ENCODE measurements around the gene FPGS. TPM values are rescaled to one million over a fixed set of nuclear protein-coding genes. Genes with fewer than 3 reads are reported as not detected.

Gene FPGS
- total and polyA plus RNA-seq, 11 donors = 36.8 to 55.1 (median 41.5) TPM

- no peaks in the 10 kb centered on the region for H3K9me3 ChIP-seq
- intact Hi-C loops (cut with DNase I) = loop anchor here in 5 of 10 donors (5.0 kb wide), 2 partner anchors 36 to 41 kb away; no protein-coding TSS in a partner anchor
- H3K27ac ChIP-seq = peak overlapping the region in 9 of 12 donors; percentile 48 to 96 (median 81)
- H3K36me3 ChIP-seq = peaks cover 0 to 90% (median 59%) of the 10 kb centered on the region in 9 donors
- TF ChIP-seq CTCF (IDR thresholded peaks at IDR 0.05) (no peak), POLR2A (IDR thresholded peaks at IDR 0.05) (no peak)
- DNase-seq (no peak), ATAC-seq (no peak)
- no peak overlapping the region for H3K4me3 ChIP-seq
- H3K4me1 ChIP-seq = peaks cover 12 to 63% (median 47%) of the 10 kb centered on the region in 12 donors
- no peaks in the 10 kb centered on the region for H3K27me3 ChIP-seq
- WGBS, 4 donors = 51 to 61% (median 59%) methylated on average over 5 to 7 of the region's 7 CpGs
These were observed 23.7 kb downstream of the FPGS start for GRCh38 chr9:127826253-127826913.

- peaks cover 0 to 84% (median 48%) of the 10 kb centered on the region in 9 donors for H3K36me3 ChIP-seq
- H3K27me3 ChIP-seq = no peaks in the 10 kb centered on the region
- peaks cover 12 to 84% (median 61%) of the 10 kb centered on the region in 12 donors for H3K4me1 ChIP-seq
- H3K9me3 ChIP-seq = no peaks in the 10 kb centered on the region
- peak; percentile 79 to 90 (median 86) for ATAC-seq
- intact Hi-C loops (cut with DNase I) = loop anchor here in 7 of 10 donors (2.0 to 5.0 kb wide), 4 partner anchors 30 to 40 kb away; no protein-coding TSS in a partner anchor
- TF ChIP-seq CTCF (IDR thresholded peaks at IDR 0.05) (peak in 3 of 12 donors; percentile 19 to 33 (median 22)), POLR2A (IDR thresholded peaks at IDR 0.05) (peak in 1 of 2 donors; percentile 87)
- H3K27ac ChIP-seq = peak overlapping the region; percentile 68 to 96 (median 80)
- H3K4me3 ChIP-seq = peak overlapping the region in 10 of 12 donors; percentile 15 to 44 (median 27)
- DNase-seq = peak; percentile 92 to 95 (median 93)
- 5 to 12% (median 9%) methylated on average over 24 to 34 of the region's 34 CpGs for WGBS, 4 donors
These were observed 25.8 kb downstream of the FPGS start for GRCh38 chr9:127828262-127829031.

GRCh38 chr9:127829205-127829906 lies 26.7 kb downstream of the FPGS start:
- Histone ChIP-seq H3K36me3 (peaks cover 0 to 81% (median 39%) of the 10 kb centered on the region in 9 donors), H3K9me3 (no peaks in the 10 kb centered on the region), H3K4me3 (peak overlapping the region in 3 of 12 donors; percentile 22 to 44 (median 29)), H3K27me3 (no peaks in the 10 kb centered on the region), H3K4me1 (peaks cover 12 to 93% (median 69%) of the 10 kb centered on the region in 12 donors), H3K27ac (peak overlapping the region; percentile 68 to 96 (median 80))
- TF ChIP-seq CTCF (IDR thresholded peaks at IDR 0.05) = no peak
- TF ChIP-seq POLR2A (IDR thresholded peaks at IDR 0.05) = no peak
- 67 to 76% (median 70%) methylated on average over 5 to 6 of the region's 6 CpGs for WGBS, 4 donors
- intact Hi-C loops (cut with DNase I) = loop anchor here in 7 of 10 donors (2.0 to 5.0 kb wide), 4 partner anchors 29 to 39 kb away; no protein-coding TSS in a partner anchor
- ATAC-seq (no peak), DNase-seq (no peak)
